ENCODE measurements around the gene SBNO1.

The SBNO1 gene

DNA sequence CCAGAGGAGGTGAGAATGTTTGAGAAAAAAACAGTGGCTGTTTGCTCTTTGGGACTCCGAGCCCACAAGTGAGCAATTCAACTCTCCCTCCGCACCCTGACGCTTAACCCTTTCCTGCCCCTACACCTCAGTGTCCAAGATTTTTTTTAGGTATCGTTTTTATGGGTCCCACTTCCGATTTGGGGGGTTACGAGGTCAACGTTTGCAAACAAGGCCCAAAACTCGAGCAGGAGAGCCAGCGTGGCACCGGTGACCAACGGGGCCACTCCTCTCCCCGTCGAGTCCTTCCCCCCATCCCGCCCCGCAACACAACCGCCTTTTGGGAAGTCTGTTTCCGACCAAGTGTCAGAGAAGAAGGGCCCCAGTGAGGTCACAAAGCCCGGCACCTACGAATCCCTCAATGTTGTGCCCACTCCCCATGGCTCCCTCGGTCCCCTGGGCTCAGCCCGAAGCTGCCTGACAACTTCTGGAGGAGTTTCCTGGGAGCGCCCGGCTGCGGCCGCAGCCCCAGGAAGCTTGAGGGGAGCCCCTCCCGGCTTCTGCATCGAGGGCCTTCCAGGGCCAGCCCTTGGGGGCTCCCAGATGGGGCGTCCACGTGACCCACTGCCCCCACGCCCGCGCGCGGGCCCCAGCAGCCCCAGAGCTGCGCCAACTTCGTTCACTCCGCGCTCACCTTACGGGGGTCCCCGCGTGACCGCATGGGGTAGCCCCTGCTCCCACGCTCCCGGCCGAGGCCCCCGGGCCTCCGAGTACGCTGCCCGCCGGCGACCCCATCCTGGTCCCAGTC is 94.2 kb downstream of the SBNO1 start:
- Mint-ChIP-seq H3K27me3 (no peaks in the 10 kb centered on the region), H3K4me1 (peaks cover 23% of the 10 kb centered on the region), H3K4me3 (peak overlapping the region; percentile 70), H3K27ac (ENCODE audit: low read depth) (no peak overlapping the region), H3K36me3 (ENCODE audit: insufficient read depth) (peaks cover 8% of the 10 kb centered on the region), H3K9me3 (no peaks in the 10 kb centered on the region)
- DNase-seq (ENCODE audit: low spot score in 2 of 2) (no peak), ATAC-seq (replicated peaks; ENCODE audit: extremely low read depth, poor library complexity, severe bottlenecking) (peak; percentile 4)

DNA sequence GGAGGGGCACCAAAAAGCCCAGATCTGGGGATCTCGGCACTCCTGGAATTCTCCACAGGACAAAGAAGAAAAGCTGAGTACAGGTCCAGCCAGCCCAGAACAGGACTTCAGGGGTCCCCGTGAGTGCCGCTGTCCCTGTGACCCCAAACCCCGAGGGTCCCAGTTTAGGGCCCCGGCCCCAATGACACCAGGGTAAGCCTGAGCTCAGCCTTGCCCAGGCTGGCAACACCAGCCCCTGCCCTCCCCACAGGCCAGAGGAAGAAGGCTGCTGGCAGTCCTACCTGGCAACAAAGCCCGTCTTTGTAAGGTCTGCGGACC is 94.8 kb downstream of the SBNO1 start:
- H3K4me3 Mint-ChIP-seq, result peak overlapping the region; percentile 70
- DNase-seq (ENCODE audit: low spot score in 2 of 2) (no peak), ATAC-seq (replicated peaks; ENCODE audit: extremely low read depth, poor library complexity, severe bottlenecking) (no peak)
- no peaks in the 10 kb centered on the region for H3K27me3 Mint-ChIP-seq
- no peak overlapping the region for H3K27ac Mint-ChIP-seq (ENCODE audit: low read depth)
- H3K9me3 Mint-ChIP-seq, result no peaks in the 10 kb centered on the region
- H3K4me1 Mint-ChIP-seq, result peaks cover 23% of the 10 kb centered on the region
- H3K36me3 Mint-ChIP-seq (ENCODE audit: insufficient read depth), result peaks cover 8% of the 10 kb centered on the region

DNA sequence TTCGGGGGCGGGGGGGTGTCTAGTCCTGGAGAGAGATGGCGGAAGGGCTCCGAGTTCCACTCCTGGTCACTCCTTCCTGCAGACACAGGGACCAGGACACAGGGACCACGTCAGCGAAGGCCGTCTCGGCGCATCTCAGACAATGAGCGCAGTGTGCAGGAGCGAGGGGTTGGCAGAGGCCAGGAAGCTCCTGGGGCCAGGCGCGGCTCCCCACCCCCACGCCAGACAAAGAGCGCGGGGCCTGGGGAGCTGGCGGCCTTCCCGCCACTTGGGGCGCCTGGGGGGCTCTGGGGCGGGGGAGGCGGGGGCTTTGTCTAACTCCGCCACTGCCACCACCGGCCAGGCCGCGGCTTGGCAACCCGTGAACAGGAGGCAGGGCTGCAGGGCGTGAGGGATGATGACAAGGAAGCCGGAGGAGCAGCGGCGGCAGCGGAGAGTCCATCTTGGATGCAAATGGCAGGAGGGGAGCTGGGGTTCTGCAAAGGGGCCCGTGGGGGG is 95.2 kb downstream of the SBNO1 start:
- H3K4me1 Mint-ChIP-seq, result peaks cover 23% of the 10 kb centered on the region
- H3K27ac Mint-ChIP-seq (ENCODE audit: low read depth), result no peak overlapping the region
- peak overlapping the region; percentile 70 for H3K4me3 Mint-ChIP-seq
- H3K27me3 Mint-ChIP-seq, result no peaks in the 10 kb centered on the region
- DNase-seq (ENCODE audit: low spot score in 2 of 2) (no peak), ATAC-seq (replicated peaks; ENCODE audit: extremely low read depth, poor library complexity, severe bottlenecking) (no peak)
- H3K36me3 Mint-ChIP-seq (ENCODE audit: insufficient read depth), result peaks cover 8% of the 10 kb centered on the region
- H3K9me3 Mint-ChIP-seq, result no peaks in the 10 kb centered on the region

DNA sequence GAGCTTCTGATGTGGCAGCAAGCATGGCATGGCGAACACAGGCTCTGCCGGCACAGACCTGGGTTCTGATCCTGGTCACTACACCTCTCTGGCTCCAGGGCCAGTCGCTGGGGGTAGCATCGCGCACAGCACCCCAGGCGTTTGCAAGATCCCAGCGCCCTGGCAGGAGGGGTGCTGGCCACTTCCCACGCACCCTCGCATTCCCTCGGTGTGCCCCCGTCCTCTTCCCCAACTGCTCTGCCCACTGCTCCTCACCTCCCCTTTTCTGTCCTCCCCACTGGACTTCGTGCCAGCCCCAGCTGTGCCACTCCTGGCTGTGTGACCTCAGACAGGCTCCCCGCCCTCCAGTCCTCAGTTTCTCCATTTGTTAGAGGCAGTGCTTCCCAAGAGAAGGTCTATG is 95.8 kb downstream of the SBNO1 start:
- peaks cover 8% of the 10 kb centered on the region for H3K36me3 Mint-ChIP-seq (ENCODE audit: insufficient read depth)
- no peaks in the 10 kb centered on the region for H3K9me3 Mint-ChIP-seq
- ATAC-seq (replicated peaks; ENCODE audit: extremely low read depth, poor library complexity, severe bottlenecking) (no peak), DNase-seq (ENCODE audit: low spot score in 2 of 2) (no peak)
- peaks cover 23% of the 10 kb centered on the region for H3K4me1 Mint-ChIP-seq
- H3K27me3 Mint-ChIP-seq, result no peaks in the 10 kb centered on the region
- no peak overlapping the region for H3K27ac Mint-ChIP-seq (ENCODE audit: low read depth)
- H3K4me3 Mint-ChIP-seq, result peak overlapping the region; percentile 70

DNA sequence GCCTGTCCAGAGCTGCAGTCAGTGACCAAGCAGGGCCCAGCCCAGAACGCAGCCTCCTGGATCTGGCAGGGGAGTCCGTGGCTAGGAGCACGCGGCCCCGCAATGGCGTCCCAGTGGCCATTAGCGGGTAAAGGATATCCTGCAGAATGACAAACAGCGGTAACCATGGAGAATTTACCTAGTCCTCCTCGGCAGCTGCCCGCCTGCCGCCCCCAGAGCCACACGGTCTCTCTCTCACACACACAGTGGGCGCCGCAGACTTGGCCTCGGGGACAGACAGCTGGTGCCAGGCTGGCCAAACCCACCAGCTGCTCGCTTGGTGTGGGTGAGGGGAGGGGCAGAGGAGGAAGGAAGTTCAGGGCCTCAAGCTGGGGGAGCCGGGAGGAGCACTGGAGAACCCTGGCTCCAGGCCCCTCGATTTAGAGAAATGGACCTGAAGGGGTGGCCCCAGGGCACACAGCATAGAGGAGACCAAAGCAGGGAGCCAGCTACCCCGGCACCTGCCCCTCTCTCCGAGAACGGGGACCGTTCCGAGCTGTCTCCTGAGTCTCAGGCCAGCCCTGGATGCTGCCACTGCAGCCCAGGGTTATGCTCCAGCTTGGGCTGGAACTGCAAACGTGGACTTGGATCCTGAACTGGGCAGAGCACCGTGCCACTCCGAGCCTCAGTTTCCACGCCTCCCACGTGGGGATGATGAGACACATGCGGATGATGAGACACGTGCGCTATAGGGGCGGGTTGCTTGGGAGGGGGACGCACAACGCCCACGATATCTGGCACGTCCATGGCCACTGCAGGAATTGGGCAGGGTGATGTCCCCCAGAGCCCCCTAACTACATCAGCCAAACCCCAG is 96.4 kb downstream of the SBNO1 start:
- no peaks in the 10 kb centered on the region for H3K27me3 Mint-ChIP-seq
- H3K4me3 Mint-ChIP-seq, result peak overlapping the region; percentile 70
- H3K36me3 Mint-ChIP-seq (ENCODE audit: insufficient read depth), result peaks cover 8% of the 10 kb centered on the region
- no peak for DNase-seq (ENCODE audit: low spot score in 2 of 2)
- H3K27ac Mint-ChIP-seq (ENCODE audit: low read depth), result no peak overlapping the region
- no peaks in the 10 kb centered on the region for H3K9me3 Mint-ChIP-seq
- no peak for ATAC-seq (replicated peaks; ENCODE audit: extremely low read depth, poor library complexity, severe bottlenecking)
- H3K4me1 Mint-ChIP-seq, result peaks cover 23% of the 10 kb centered on the region

DNA sequence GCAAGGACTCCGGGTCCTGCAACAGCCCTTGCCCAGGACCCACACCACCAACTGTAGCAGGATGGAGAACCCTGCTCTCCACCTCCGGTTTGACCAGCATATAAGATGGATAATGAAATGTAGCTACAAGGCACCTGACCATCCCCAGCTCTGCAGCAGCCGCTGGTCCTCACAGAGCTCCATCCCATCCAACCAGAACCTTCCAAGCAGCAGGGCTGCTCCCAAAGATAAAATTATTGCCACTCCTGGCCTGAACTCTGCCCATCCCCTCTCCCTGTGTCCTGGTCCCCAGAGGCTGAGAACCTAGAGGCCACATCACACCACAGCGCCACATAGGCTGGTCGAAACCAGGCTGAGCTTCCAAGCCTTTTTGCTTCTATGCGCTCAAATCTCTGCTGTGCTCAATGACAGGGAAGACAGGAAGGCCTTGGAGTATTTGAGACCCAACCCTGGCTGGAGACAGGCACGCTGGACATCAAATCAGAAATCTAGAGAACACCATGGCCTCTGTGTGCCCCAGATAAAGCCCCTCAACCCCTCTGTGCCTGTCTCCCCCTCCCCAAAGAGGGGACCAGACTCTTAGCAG is 97.2 kb downstream of the SBNO1 start:
- Mint-ChIP-seq H3K27me3 (no peaks in the 10 kb centered on the region), H3K4me3 (peak overlapping the region; percentile 70), H3K27ac (ENCODE audit: low read depth) (no peak overlapping the region), H3K9me3 (no peaks in the 10 kb centered on the region), H3K4me1 (peaks cover 23% of the 10 kb centered on the region), H3K36me3 (ENCODE audit: insufficient read depth) (peaks cover 6% of the 10 kb centered on the region)
- ATAC-seq (replicated peaks; ENCODE audit: extremely low read depth, poor library complexity, severe bottlenecking) (no peak), DNase-seq (ENCODE audit: low spot score in 2 of 2) (no peak)

DNA sequence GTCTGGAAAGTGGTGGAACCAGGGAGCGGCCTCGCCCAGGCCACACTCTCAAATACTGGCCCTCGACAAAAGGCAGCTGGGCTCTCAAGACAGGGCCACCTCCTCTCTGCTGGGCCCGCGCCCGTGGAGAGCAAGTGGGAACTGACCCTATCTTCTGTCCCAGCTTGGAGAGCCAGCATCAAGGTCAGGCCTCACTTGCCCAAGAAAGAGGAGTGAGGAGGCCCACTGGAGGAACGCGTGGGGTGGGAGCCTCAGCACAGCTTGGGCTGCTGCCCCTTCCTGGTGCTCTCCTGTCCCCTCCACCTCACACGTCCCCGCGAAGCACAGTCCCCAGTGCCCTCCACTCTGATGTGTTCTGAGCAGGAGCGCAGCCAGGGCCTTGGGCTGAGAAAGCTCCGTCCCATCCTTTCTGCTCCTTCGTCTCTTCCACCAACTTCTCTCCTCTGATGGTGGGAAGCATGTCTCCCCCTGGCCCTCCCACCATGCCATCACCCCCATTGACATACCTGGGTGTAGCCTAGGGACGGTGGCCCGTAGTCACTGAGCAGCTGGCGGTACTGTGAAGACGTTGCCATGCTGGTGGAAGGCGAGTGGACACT is 97.9 kb downstream of the SBNO1 start:
- Mint-ChIP-seq H3K36me3 (ENCODE audit: insufficient read depth) (peaks cover 8% of the 10 kb centered on the region), H3K27me3 (no peaks in the 10 kb centered on the region), H3K4me1 (peaks cover 23% of the 10 kb centered on the region), H3K27ac (ENCODE audit: low read depth) (no peak overlapping the region), H3K9me3 (no peaks in the 10 kb centered on the region), H3K4me3 (no peak overlapping the region)
- DNase-seq (ENCODE audit: low spot score in 2 of 2) (no peak), ATAC-seq (replicated peaks; ENCODE audit: extremely low read depth, poor library complexity, severe bottlenecking) (no peak)

DNA sequence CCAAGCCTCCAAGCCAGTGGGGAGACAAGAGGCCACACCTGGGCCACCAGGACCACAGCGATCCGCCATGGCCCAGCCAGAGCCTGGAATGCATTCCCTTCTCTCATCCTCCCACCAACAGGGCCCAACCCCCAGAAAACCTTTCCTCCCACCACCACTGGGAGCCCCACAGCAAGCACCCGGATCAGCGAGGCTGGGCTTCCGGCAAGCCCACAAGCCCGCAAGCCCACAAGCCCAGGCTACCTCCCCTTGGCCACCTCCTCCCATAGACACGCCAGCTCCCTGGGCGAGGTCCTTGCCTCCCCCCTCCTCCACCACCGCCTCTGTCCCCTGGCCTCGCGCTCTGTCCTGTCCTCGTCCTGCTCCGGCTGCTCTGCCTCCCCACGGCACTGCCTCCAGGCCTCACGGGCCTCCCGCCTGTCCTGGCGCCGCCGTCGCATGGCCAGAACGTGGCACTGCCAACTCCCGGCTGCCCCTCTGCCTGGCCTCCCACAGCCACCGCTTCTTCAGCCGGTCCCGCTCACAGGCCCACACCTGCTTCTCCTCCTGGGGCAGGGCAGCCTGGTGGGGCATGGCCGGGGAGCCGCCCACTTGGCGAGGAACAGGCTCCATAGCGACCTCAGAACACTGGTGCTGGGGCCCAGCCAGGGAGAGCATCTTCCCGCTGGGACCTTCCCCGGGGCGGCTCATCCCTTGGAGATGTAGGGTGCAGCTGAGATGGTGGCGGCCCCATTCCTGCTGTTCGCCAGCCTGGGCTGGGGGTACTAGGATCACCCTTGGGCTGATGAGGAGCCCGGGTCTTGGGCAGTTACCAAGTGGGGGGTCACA is 98.6 kb downstream of the SBNO1 start:
- no peak for DNase-seq (ENCODE audit: low spot score in 2 of 2)
- no peaks in the 10 kb centered on the region for H3K27me3 Mint-ChIP-seq

DNA sequence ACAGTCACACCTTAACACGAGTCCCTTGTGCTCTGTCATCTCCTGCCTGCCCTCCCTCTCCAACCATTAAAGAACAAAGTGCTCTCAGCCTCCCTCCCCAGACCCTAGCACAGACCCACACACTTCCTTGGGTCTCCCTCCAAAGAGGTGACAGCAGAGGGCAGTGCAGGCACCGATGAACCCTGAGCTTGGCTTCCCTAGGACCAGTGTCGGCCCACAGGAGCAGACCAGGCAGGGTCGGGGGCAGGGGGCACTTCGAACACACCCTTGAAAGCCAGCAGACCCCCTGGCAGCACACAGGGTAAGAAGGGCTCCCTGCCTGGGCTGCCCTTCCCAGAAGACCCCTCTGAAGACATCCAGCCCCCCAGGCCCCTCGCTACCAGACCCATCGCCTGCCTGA is 100.0 kb downstream of the SBNO1 start:
- no peak overlapping the region for H3K4me3 Mint-ChIP-seq
- no peaks in the 10 kb centered on the region for H3K27me3 Mint-ChIP-seq
- H3K9me3 Mint-ChIP-seq, result no peaks in the 10 kb centered on the region
- peaks cover 6% of the 10 kb centered on the region for H3K36me3 Mint-ChIP-seq (ENCODE audit: insufficient read depth)
- DNase-seq (ENCODE audit: low spot score in 2 of 2) (no peak), ATAC-seq (replicated peaks; ENCODE audit: extremely low read depth, poor library complexity, severe bottlenecking) (no peak)
- peaks cover 23% of the 10 kb centered on the region for H3K4me1 Mint-ChIP-seq
- H3K27ac Mint-ChIP-seq (ENCODE audit: low read depth), result no peak overlapping the region

More for the DNA sequence above, 98.6 kb downstream of the SBNO1 start:
- no peak for ATAC-seq (replicated peaks; ENCODE audit: extremely low read depth, poor library complexity, severe bottlenecking)
- peaks cover 23% of the 10 kb centered on the region for H3K4me1 Mint-ChIP-seq
- H3K4me3 Mint-ChIP-seq, result no peak overlapping the region
- no peak overlapping the region for H3K27ac Mint-ChIP-seq (ENCODE audit: low read depth)
- H3K36me3 Mint-ChIP-seq (ENCODE audit: insufficient read depth), result peaks cover 8% of the 10 kb centered on the region
- no peaks in the 10 kb centered on the region for H3K9me3 Mint-ChIP-seq

DNA sequence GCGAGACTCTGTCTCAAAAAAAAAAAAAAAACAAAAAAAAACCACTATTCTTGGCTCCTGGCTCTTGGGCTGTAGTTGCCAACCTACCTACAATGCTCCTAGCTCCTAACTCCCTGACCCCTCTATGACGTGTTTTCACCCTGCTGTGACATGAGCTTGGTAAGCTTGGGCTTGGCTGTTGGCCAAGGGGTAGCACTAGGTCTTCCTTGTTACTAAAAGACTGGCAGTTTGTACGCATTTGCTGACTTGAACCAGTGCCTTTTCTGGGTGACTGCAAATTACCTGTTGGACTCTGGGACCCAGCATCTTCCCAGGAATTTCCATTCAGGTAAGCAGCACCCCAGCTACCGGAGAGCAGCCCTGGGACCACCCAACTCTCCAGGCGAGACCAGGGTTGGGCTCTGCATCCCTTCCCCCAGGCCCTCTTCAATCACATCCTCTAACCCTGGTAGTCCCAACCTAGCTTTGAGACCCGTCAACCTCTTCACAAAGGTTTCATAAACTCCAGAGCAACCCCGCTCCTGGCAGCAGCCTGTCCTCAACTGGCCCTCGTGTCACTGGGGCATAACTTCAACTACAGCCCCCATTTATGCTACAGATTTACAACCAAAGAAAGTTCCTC is 101.3 kb downstream of the SBNO1 start:
- H3K27ac Mint-ChIP-seq (ENCODE audit: low read depth), result no peak overlapping the region
- ATAC-seq (replicated peaks; ENCODE audit: extremely low read depth, poor library complexity, severe bottlenecking), result no peak
- no peaks in the 10 kb centered on the region for H3K27me3 Mint-ChIP-seq
- no peak for DNase-seq (ENCODE audit: low spot score in 2 of 2)
- H3K36me3 Mint-ChIP-seq (ENCODE audit: insufficient read depth), result peaks cover 4% of the 10 kb centered on the region
- H3K9me3 Mint-ChIP-seq, result no peaks in the 10 kb centered on the region
- no peak overlapping the region for H3K4me3 Mint-ChIP-seq
- H3K4me1 Mint-ChIP-seq, result peaks cover 14% of the 10 kb centered on the region

DNA sequence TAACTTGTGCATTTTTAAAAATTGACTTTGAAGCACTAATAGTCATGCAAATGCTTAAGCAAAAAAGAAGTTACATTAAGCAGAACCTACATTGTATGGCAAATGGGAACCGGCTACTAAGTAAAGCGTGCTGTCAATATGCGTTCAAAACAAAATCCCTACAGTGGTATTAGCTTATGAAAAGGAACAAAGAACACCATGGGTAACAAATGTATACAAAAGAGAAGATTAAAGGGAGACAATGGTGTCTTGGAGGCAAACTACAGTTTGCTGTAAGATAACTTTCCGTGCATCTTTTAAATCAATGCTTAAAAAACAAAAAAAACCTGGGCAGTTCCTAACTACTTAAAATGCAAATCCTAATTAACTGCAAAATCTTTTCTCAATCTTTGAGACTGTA is 103.5 kb downstream of the SBNO1 start:
- Mint-ChIP-seq H3K27ac (ENCODE audit: low read depth) (no peak overlapping the region), H3K4me3 (no peak overlapping the region), H3K9me3 (no peaks in the 10 kb centered on the region), H3K36me3 (ENCODE audit: insufficient read depth) (peaks cover 19% of the 10 kb centered on the region), H3K27me3 (no peaks in the 10 kb centered on the region), H3K4me1 (no peaks in the 10 kb centered on the region)
- DNase-seq (ENCODE audit: low spot score in 2 of 2), result no peak
- ATAC-seq (replicated peaks; ENCODE audit: extremely low read depth, poor library complexity, severe bottlenecking), result no peak
